GM19328 (cell line): ENCODE results near the gene DSG3.

Experiments used
- ATAC-seq: cut with Tn5 transposase; IDR thresholded peaks from one replicate; pipeline ENCODE4 v1.9.1; 2021; ENCODE audit warnings: mild to moderate bottlenecking, moderate library complexity; ENCODE audit not compliant: unreplicated experiment

The DSG3 gene

GRCh38 chr18:31429623-31430022 lies 17.9 kb upstream of the DSG3 start:
- ATAC-seq = no peak

- no peak for ATAC-seq
Measured at GRCh38 chr18:31430072-31430471, 17.5 kb upstream of the DSG3 start.

GRCh38 chr18:31430554-31430953 lies 17.0 kb upstream of the DSG3 start:
- no peak for ATAC-seq

- ATAC-seq = no peak
Measured at GRCh38 chr18:31432316-31432715, 15.2 kb upstream of the DSG3 start.

DNA sequence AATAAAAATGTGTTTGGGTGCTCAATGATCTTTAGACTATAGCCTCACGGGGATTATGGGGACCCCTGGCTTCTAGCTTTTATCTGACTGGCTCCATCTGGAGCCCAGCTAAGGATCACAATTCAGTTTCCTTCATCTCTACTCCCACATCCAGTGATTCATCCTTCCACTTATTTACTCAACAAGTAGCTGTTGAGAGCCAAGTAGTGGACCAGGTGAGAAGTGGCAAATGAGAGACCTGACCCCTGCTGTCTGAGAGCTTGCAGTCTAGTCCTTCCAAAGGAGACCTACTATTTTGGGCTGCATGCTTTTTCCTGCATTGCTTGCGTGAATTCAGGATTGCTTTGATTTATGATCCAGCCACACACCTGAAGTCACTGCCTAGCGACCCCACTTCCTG lies 10.7 kb upstream of the DSG3 start:
- no peak for ATAC-seq

- no peak for ATAC-seq
Measured at GRCh38 chr18:31438402-31438801, 9.1 kb upstream of the DSG3 start.

DNA sequence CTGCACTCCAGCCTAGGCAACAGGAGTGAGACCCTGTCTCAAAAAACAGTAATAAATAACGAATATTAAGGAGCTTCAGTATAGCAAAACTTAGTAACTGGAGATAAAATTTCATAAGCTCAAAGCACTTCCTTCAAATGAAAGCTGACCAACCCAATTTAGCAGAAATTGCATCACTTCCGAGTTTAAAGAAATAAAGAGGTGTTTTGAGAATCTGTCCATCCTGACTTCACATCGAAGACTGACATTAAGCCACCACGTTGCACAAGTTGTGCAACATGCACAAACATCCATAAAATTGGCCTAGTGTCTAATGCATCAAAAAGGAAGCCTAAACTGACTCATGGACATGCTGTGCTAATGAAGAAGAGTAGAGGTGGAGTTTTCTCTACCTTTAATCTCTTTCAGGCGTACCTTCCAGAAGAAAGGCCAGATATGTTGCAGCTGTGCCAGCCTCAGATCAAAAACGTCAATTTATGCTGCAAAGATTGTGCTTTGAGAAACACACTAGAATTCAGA lies 7.7 kb upstream of the DSG3 start:
- no peak for ATAC-seq

DNA sequence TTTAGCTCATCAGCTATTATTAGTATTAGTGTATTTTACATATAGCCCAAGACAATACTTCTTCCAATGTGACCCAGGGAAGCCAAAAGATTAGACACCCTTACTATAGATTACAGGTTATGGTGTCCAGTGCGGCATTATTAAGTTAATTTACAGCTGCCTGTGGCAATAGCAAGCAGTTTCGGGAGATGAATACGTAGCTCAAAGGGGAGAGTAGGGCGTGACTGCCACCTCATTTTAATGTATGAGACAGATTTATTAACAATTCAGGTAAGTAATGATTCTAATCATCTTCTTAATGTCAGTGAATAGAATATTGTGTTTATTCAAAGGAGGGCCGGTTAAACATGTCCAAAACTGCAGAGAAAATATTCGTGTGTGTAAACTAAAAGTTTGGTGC lies 6.8 kb upstream of the DSG3 start:
- no peak for ATAC-seq

GRCh38 chr18:31441493-31441892 lies 6.0 kb upstream of the DSG3 start:
- ATAC-seq = no peak

DNA sequence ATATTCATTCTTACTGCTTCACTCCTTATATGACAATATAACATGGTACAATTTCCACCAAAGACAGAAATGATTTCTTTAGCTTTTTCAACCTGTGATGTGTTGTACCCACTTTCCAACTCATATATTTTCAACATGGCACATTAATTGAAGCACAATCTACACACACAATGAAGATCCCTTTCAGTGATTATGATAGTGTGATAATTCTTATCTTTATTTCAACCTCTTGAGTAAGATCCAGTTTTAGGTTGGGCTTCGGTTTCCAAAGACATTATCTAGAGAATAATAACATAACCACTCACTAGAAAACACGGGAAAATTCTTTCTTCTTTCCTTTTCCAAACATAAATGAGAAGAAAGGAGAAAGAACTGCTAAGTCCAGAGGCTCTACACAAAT lies 3.4 kb upstream of the DSG3 start:
- ATAC-seq = no peak

- ATAC-seq = no peak
Measured at GRCh38 chr18:31445908-31446307, 1.6 kb upstream of the DSG3 start.

DNA sequence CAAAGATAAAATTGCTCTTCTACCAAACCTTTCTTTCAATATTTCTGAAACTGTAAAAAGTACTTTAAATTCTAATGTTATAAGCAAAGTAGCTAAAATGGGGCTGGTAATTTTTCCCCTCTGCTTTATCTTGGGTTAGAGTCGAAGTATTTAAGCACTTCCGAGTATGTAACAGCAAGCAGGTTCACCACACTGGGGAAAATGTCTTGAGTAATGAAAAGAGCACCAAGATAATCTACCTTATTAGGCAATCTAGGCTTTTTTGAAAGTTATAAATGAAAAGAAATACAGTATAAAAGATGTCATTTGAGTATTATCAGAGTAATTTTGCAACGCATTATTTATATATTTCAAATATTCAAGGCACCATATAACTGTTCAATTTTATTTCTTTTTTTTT lies 687 bp upstream of the DSG3 start:
- no peak for ATAC-seq

DNA sequence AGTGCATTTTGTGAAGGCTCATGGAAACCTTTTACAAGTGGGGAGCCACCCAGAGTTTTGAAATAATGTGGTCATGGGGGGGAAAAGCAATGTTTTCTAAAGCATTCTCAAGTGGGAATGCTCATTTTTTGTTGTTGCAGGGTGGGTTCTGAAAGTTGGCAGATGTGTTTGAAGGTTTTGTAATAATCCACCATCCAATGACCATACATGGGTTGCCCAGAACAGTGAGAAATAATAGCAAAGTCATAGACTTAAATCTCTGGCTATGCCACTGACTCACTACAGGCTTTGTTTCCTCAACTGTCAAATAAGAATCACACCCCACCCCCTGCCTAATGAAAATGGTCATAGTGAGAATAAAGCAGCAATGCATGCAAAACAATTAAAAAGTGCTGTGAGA lies 2.9 kb downstream of the DSG3 start:
- no peak for ATAC-seq

- ATAC-seq = no peak
Measured at GRCh38 chr18:31451625-31452024, 4.1 kb downstream of the DSG3 start.

DNA sequence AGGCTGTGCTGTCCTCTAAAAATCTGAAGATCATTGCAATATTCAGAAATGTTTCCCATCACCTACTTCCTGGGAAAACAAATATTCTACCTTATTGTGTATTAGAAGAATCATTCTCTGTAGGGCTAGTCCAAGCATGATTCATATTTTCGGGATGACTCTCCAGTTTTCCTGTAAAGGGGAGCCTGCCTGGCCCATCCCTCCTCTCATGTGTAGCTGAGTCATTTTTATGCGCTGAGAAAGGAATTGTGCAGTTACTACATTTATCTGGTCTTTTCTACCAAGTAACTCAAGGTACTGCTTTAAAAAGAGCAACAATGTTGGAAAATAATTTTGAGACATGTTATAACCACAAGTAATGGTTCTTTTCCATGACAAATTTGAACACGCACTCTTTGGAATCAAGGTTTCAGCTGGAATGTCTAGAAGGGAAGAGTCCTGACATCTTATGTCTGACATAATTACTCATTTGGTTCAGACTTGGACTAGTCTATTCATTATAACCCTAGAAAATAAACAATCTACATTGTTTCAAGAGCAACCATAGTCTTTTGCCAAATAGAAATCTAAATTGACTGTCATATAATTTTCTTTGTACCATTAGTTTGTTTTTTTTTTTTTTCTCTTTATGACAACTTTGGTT lies 6.6 kb downstream of the DSG3 start:
- no peak for ATAC-seq

- no peak for ATAC-seq
Measured at GRCh38 chr18:31469629-31470028, 22.1 kb downstream of the DSG3 start.

DNA sequence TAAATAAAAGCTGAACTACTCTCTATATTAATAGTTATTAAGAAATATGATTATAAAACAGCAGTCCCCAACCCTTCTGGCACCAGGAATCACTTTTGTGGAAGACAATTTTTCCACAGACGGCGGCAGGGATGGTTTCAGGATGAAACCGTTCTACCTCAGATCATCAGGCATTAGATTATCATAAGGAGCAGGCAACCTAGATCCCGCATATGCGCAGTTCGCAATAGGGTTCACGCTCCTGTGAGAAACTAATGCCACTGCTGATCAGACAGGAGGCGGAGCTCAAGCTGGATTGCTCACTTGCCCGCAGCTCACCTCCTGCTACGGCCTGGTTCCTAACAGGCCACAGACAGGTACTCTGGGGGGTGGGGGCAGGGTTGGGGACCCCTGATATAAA lies 31.1 kb downstream of the DSG3 start:
- no peak for ATAC-seq

DNA sequence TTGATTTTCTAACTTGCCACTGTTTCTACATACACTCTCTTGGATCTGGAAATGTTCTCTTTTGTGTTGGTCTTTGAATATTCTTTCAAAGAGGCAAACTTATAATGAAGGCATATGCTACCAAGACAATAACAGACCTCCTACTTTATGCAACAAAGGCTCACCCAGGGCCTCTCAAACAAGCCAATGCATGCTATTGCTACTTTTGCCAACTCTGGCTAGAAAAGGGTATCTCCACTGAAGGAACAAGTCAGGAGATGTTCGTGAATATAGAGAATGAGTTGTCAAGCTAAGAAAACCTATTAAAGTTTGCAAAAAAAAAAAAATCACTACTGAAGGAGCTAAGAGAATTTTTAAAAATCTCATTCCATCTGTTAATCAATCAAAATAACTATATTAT lies 34.5 kb downstream of the DSG3 start:
- no peak for ATAC-seq

- ATAC-seq = no peak
Measured at GRCh38 chr18:31483396-31483795, 35.9 kb downstream of the DSG3 start.

GRCh38 chr18:31484461-31484860 lies 36.9 kb downstream of the DSG3 start:
- no peak for ATAC-seq

DNA sequence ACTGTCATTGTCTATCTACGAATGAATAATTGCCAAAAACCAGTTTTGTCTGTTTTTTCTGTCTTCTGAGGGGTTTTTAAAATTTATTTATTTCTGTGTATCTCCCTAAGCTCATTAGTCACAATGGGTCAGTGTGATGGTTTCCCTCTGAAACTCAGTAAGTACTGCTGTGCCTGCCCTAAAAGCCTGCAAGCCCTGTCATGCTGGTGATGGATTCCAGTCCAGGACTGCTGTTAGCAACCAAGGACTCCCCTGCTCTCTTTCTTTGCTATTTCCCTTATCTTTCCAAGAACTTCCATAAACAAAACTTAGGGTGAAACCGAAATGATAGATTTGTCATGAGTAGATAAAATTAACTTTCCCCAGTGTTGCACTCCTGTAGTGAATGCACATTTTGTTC lies 38.6 kb downstream of the DSG3 start:
- no peak for ATAC-seq

DNA sequence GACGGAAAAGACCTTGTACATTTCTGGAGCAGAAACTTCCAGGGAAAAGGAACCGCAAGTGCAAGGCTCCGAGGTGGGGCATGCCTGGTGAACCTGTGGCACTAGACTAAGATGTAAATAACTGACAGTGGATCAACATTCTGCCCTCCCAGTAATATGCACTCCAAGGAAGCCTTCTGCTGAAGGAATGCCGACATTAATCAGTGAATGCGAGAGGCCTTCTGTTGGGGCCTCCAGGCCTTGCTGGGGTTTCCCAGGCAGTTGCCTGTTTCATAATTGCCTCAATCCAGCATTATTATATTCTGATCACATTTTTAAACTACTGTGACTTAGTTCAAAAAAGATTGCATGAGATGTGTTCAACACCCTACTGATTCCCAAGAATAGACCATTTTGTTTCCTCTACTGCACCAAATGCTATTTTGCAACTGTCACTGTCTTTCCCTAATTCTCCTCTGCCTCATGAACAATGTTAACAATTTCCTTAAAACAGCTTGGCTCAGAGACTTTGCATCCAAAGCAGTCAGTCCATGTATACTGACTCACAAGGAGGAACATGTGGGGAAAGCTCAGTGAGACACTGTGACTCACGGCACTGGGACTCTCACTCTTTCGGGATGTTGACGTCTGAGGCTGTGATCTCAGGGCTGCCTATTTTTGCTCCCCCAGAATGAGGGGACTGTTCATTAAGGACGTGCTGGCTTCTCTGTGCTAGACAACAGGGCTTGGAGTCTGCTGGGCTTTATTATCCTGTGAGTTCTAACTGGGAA lies 39.9 kb downstream of the DSG3 start:
- ATAC-seq = no peak

DNA sequence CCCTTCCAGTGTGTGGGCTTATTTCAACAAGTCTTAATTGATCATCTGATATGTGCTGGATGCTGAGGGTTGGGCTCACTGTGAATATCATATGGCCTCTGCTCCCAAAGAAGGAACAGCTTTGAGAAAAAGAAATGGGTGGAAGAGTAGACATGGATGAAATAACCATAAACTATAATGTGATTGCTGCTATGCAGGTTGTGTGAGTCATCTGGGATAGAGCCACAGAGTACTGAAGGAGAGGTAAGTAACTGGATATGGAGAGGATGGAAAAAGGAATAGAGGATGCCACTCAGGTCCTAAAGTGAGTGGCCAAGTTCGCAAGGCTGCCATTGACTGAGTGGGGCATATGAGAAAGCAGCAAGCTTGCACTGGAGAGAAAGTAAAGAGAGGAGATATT lies 41.8 kb downstream of the DSG3 start:
- ATAC-seq = no peak
